SK-N-SH (cell line): ENCODE results near the gene MRRF. TPM values are rescaled to one million over a fixed set of nuclear protein-coding genes. Genes with fewer than 3 reads are reported as not detected.

Experiments used
- CTCF ChIA-PET: fragments of 300-600, 350-600 bp; formaldehyde crosslinking; extraction: SDS; loops from one replicate; lab custom pipeline; 2021; lab: Yijun Ruan, JAX
- POLR2A ChIA-PET: fragments of 350-600 bp; sonication (Branson Sonifier 250); formaldehyde crosslinking; extraction: SDS; loops from one replicate; lab custom pipeline; 2020; ENCODE audit warnings: antibody characterized with exemption, inconsistent platforms; lab: Yijun Ruan, JAX
- DNase-seq: peaks from one replicate; pipeline ENCODE4 v3.0.0; 2012
- H2AFZ ChIP-seq: fragments of 200-600 bp; sonication (generic); 2 replicates; pipeline ENCODE4 v1.8.1; 2016; ENCODE audit warnings: antibody characterized with exemption, mild to moderate bottlenecking, low read depth
- H3F3A ChIP-seq: fragments of 200-600 bp; sonication (generic); replicated peaks from 2 replicates; pipeline ENCODE3; 2016; ENCODE audit warnings: antibody characterized with exemption, mild to moderate bottlenecking; ENCODE audit not compliant: insufficient read depth
- H3K27ac ChIP-seq, 2 experiments: fragments of 200-500 bp in 1 of 2; fragments of 200-600 bp in 1 of 2; sonication (Bioruptor generic) in 1 of 2; sonication (generic), shearing (Covaris generic) in 1 of 2; 2 replicates each; pipeline versions ENCODE4 v1.5.1 to v1.6.1; 2014 to 2016; ENCODE audit warnings: low read depth in 2 of 2, inconsistent platforms in 1 of 2, low read length in 1 of 2, mild to moderate bottlenecking in 1 of 2, mixed read lengths in 1 of 2
- H3K27me3 ChIP-seq: fragments of 200-600 bp; sonication (generic), shearing (Covaris generic); 2 replicates; pipeline ENCODE4 v1.6.1; 2016; ENCODE audit warnings: mixed run types; ENCODE audit not compliant: insufficient read depth
- H3K36me3 ChIP-seq, 2 experiments: fragments of 200-500 bp in 1 of 2; fragments of 200-600 bp in 1 of 2; sonication (Bioruptor generic) in 1 of 2; sonication (generic) in 1 of 2; replicated peaks in 1 of 2; 2 replicates each; pipeline versions ENCODE3 to v1.5.1; 2014 to 2016; ENCODE audit warnings: low read length in 1 of 2, mild to moderate bottlenecking in 1 of 2; ENCODE audit not compliant: insufficient read depth in 2 of 2, control insufficient read depth in 1 of 2
- H3K4me1 ChIP-seq, 2 experiments: fragments of 200-500 bp in 1 of 2; fragments of 200-600 bp in 1 of 2; sonication (Bioruptor generic) in 1 of 2; sonication (generic), shearing (Covaris generic) in 1 of 2; 2 replicates each; pipeline versions ENCODE4 v1.5.1 to v1.6.1; 2014 to 2016; ENCODE audit warnings: low read depth in 1 of 2, low read length in 1 of 2, mixed run types in 1 of 2; ENCODE audit not compliant: insufficient read depth in 2 of 2, control insufficient read depth in 1 of 2
- H3K4me2 ChIP-seq: fragments of 200-600 bp; sonication (generic), shearing (Covaris generic); 2 replicates; pipeline ENCODE4 v1.6.1; 2017; ENCODE audit warnings: mixed run types
- H3K4me3 ChIP-seq, 2 experiments: fragments of 200-500 bp in 1 of 2; fragments of 200-600 bp in 1 of 2; sonication (Bioruptor generic) in 1 of 2; sonication (generic), shearing (Covaris generic) in 1 of 2; 2 replicates each; pipeline versions ENCODE4 v1.5.1 to v1.8.1; 2014 to 2016; ENCODE audit warnings: low read depth in 2 of 2, inconsistent platforms in 1 of 2, low read length in 1 of 2, mild to moderate bottlenecking in 1 of 2, mixed read lengths in 1 of 2, moderate library complexity in 1 of 2
- H3K79me2 ChIP-seq: fragments of 200-600 bp; sonication (generic); 2 replicates; pipeline ENCODE4 v1.8.1; 2017; ENCODE audit warnings: mild to moderate bottlenecking; ENCODE audit not compliant: insufficient read depth
- H3K9ac ChIP-seq: fragments of 200-600 bp; sonication (generic); 2 replicates; pipeline ENCODE4 v1.6.1; 2017; ENCODE audit warnings: mixed run types
- H3K9me2 ChIP-seq: fragments of 200-600 bp; sonication (generic); 2 replicates; pipeline ENCODE4 v1.6.1; 2017; ENCODE audit warnings: mixed run types
- H3K9me3 ChIP-seq: fragments of 200-600 bp; sonication (generic); 2 replicates; pipeline ENCODE4 v1.6.1; 2017; ENCODE audit warnings: mixed run types, mild to moderate bottlenecking, moderate library complexity
- H4K20me1 ChIP-seq: fragments of 200-600 bp; sonication (generic); 2 replicates; pipeline ENCODE4 v1.6.1; 2017; ENCODE audit warnings: mild to moderate bottlenecking, mixed run types; ENCODE audit not compliant: insufficient read depth
- CTCF ChIP-seq: fragments of 200-600 bp; sonication (generic); IDR thresholded peaks from 2 replicates; pipeline ENCODE4 v1.6.1; 2017; ENCODE audit warnings: antibody characterized with exemption, mild to moderate bottlenecking, moderate library complexity
- EZH2phosphoT487 ChIP-seq: fragments of 200-600 bp; sonication (generic); IDR thresholded peaks from 2 replicates; pipeline ENCODE4 v1.6.1; 2017; ENCODE audit warnings: low read depth, mixed run types, mild to moderate bottlenecking, antibody characterized with exemption, moderate library complexity, borderline replicate concordance
- FOXM1 ChIP-seq: IDR thresholded peaks from 2 replicates; pipeline ENCODE4 v1.4.0; 2012; ENCODE audit warnings: low read depth, mild to moderate bottlenecking
- GABPA ChIP-seq: IDR thresholded peaks from 2 replicates; pipeline ENCODE4 v1.4.0; 2012; ENCODE audit warnings: low read depth, mild to moderate bottlenecking
- JUND ChIP-seq: IDR thresholded peaks from 2 replicates; pipeline ENCODE4 v1.4.0; 2012
- MAX ChIP-seq: IDR thresholded peaks from 2 replicates; pipeline ENCODE4 v1.4.0; 2012; ENCODE audit warnings: low read depth
- PBX3 ChIP-seq: IDR thresholded peaks from 2 replicates; pipeline ENCODE4; 2012
- RAD21 ChIP-seq: IDR thresholded peaks from 2 replicates; pipeline ENCODE4 v1.6.1; 2012; ENCODE audit warnings: mild to moderate bottlenecking, low read length
- RCOR1 ChIP-seq: fragments of 150-350 bp; IDR thresholded peaks from 2 replicates; pipeline ENCODE4 v1.6.1; 2017; ENCODE audit warnings: antibody characterized with exemption, low read length
- RFX5 ChIP-seq: IDR thresholded peaks from 2 replicates; pipeline ENCODE4 v1.6.1; 2012; ENCODE audit warnings: mild to moderate bottlenecking, improper control_type of control experiment, low read length
- TAF1 ChIP-seq: IDR thresholded peaks from 2 replicates; pipeline ENCODE4 v1.6.1; 2012; ENCODE audit warnings: low read depth, mild to moderate bottlenecking, low read length, moderate library complexity, borderline replicate concordance
- TCF12 ChIP-seq: IDR thresholded peaks from 2 replicates; pipeline ENCODE4 v1.4.0; 2012
- TEAD4 ChIP-seq: IDR thresholded peaks from 2 replicates; pipeline ENCODE4 v1.4.0; 2012; ENCODE audit warnings: mild to moderate bottlenecking, borderline replicate concordance; ENCODE audit not compliant: insufficient read depth
- USF2 ChIP-seq: fragments of 150-350 bp; IDR thresholded peaks from 2 replicates; pipeline ENCODE4 v1.6.1; 2017; ENCODE audit warnings: antibody characterized with exemption, low read length, low read depth, borderline replicate concordance
- YY1 ChIP-seq: IDR thresholded peaks from 2 replicates; pipeline ENCODE4 v1.4.0; 2012; ENCODE audit warnings: low read depth, mild to moderate bottlenecking
- WGBS: methylation state at CpG from one replicate; pipeline ENCODE4 v1.1.6; 2017; ENCODE audit warnings: low lambda C conversion rate; 5-methylcytosine and 5-hydroxymethylcytosine counted together
- polyA plus RNA-seq, 3 experiments: library from polyadenylated mRNA; depleted of rRNA; stranded (reverse); fragments of >200 nt; gene quantifications; 2 replicates each; pipeline ENCODE4 v1.2.3, GENCODE V29; 2012

Gene MRRF
- polyA plus RNA-seq, 1 of the 3 experiments (the other 2 are of a cell fraction): 35.1 TPM

- no peak for TF ChIP-seq PBX3
- no peak for TF ChIP-seq JUND
- no peak for TF ChIP-seq MAX
- TF ChIP-seq RCOR1: no peak
- no peak for TF ChIP-seq EZH2phosphoT487
- no peak for TF ChIP-seq FOXM1
- TF ChIP-seq USF2: no peak
Observed at GRCh38 chr9:122239722-122240121, 25.0 kb upstream of the MRRF start (continued).

GRCh38 chr9:122244349-122244748, 20.3 kb upstream of the MRRF start:
- no peaks in the 10 kb centered on the region for H3K4me1 ChIP-seq
- TF ChIP-seq GABPA: no peak
- no peak for TF ChIP-seq CTCF
- no peak for TF ChIP-seq RAD21
- TF ChIP-seq FOXM1: no peak
- TF ChIP-seq YY1: no peak
- TF ChIP-seq TAF1: no peak
- no peak for TF ChIP-seq TCF12
- no peak for TF ChIP-seq RFX5
- TF ChIP-seq TEAD4: no peak
- H3K9me2 ChIP-seq: no peaks in the 10 kb centered on the region
- no peaks in the 10 kb centered on the region for H3K27me3 ChIP-seq
- 94% methylated on average over 3 of the region's 3 CpGs for WGBS
- no peak overlapping the region for H3K4me3 ChIP-seq
- no peak overlapping the region for H3K4me2 ChIP-seq
- ChIA-PET CTCF (no interaction called here), POLR2A (no interaction called here)
- no peaks in the 10 kb centered on the region; the same call in 1 of the 2 replicates for H4K20me1 ChIP-seq
- no peaks in the 10 kb centered on the region for H3F3A ChIP-seq
- no peak overlapping the region for H2AFZ ChIP-seq
- no peak overlapping the region for H3K9ac ChIP-seq
- no peaks in the 10 kb centered on the region for H3K9me3 ChIP-seq
- H3K27ac ChIP-seq: no peak overlapping the region
- peaks cover 75 to 82% of the 10 kb centered on the region in 2 experiments for H3K36me3 ChIP-seq
- DNase-seq: no peak
- no peaks in the 10 kb centered on the region for H3K79me2 ChIP-seq
